ENCODE measurements around the gene GPALPP1.
"Not testable (repeated sequence)": the region's sequence is repeated elsewhere in the genome, so short reads cannot be mapped to it uniquely, and the experiment has no call there.

Gene GPALPP1

GRCh38 chr13:45063261-45063860 is 74.0 kb downstream of the GPALPP1 start:
- DNase-seq (ENCODE audit: low read depth in 2 of 2) = no peak

DNA sequence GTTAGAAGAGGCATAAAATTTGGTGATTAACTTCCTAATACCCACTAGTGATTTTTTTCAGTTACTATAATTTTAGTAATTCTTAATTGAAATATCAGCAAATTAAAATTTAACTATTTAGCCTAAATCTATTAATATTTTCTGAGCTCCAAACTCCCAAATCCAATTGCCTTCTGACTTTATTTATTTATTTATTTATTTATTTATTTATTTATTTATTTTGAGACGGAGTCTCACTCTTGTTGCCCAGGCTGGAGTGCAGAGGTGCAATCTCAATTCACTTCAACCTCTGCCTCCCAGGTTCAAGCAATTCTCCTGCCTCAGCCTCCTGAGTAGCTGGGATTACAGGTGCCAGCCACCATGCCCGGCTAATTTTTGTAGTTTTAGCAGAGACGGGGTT is 74.6 kb downstream of the GPALPP1 start:
- DNase-seq (ENCODE audit: low read depth in 2 of 2) = not testable (repeated sequence)

DNA sequence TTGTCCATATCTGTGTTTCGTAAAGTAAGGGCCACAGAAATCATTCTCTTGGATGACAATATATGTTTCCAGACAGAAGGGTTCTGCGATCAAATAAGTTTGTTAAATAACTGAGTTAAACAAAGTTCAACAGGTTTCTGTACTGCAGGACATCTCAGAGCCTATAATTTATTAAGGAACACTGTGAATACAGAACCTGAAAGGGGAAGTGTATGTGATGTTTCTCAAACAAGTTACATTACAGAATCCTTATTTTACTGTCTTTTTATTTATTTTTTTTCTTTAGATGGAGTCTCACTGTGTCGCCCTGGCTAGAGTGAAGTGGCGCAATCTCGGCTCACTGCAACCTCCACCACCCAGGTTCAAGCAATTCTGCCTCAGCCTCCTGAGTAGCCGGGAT is 75.6 kb downstream of the GPALPP1 start:
- no peak for DNase-seq (ENCODE audit: low read depth in 2 of 2)

- DNase-seq (ENCODE audit: low read depth in 2 of 2) = no peak
These were observed 79.0 kb downstream of the GPALPP1 start for GRCh38 chr13:45068036-45069001.

DNA sequence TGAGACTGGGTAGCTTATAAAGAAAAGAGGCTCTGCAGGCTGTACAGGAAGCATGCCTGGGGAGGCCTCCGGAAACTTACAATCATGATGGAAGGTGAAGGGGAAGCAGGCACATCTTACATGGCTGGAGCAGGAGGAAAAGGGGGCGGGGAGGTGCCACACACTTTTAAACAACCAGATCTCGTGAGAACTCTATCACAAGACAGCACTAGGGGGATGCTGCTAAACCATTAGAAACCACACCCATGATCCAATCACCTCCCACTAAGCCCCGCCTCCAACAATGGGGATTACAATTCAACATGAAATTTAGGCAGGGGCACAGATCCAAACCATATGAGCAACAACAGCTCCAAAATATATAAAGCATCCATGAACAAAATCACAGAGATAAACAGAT is 84.5 kb downstream of the GPALPP1 start:
- no peak for DNase-seq (ENCODE audit: low read depth in 2 of 2)

GRCh38 chr13:45074721-45075120 is 85.4 kb downstream of the GPALPP1 start:
- no peak for DNase-seq (ENCODE audit: low read depth in 2 of 2)

DNA sequence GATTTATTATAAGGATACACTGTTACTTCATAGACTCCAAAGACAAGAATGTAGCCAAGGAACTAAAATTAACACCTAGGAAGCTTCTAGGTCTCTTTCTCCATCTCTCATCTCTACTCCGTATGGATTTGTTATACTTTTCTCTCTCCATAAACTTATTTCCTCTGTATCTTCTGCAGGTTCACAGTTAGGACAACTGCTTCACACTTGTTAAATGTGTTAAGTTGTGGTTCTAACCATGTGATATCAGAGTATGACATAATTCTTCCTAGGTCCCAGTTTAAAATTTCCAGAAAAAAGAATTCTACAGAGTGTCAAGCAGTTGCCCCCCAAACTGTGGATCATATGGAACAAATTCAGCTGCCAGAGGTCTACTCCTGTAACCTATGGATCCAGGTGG is 88.7 kb downstream of the GPALPP1 start:
- DNase-seq (ENCODE audit: low read depth in 2 of 2) = no peak
